K562 (cell line): ENCODE data around the gene RAP1A. TPM values are rescaled to one million over a fixed set of nuclear protein-coding genes. Genes with fewer than 3 reads are reported as not detected.
A peak's percentile ranks its signal among the peaks of the same experiment; 100 is the strongest.

Experiments
- ATAC-seq: fragments of 200-7000 bp; cut with Tn5 transposase; 3 replicates; pipeline ENCODE4 v1.9.1; 2020; ENCODE audit warnings: moderate library complexity
- BruUV-seq: library from RNA; stranded (reverse); fragments of 400-500 nt; replicated peaks from 2 replicates; lab custom pipeline; 2021; lab: Mats Ljungman, UMichigan
- CTCF ChIA-PET: fragments of 300-600 bp; formaldehyde crosslinking; extraction: SDS; loops from one replicate; lab custom pipeline; 2021; ENCODE audit warnings: low intra/inter-chr PET ratio; lab: Yijun Ruan, JAX
- POLR2A ChIA-PET: fragments of 300-600, 350-650 bp; sonication (Branson Sonifier 250); formaldehyde crosslinking; extraction: SDS; loops from one replicate; lab custom pipeline; 2021; ENCODE audit warnings: antibody characterized with exemption, inconsistent platforms; lab: Yijun Ruan, JAX
- DNase-seq, 4 experiments: peaks; one replicate each; pipeline versions ENCODE4 v3.0.0 to v3.0.0-alpha.2; 2011 to 2018; ENCODE audit warnings: low spot score in 3 of 4, mixed read lengths in 3 of 4; ENCODE audit errors: extremely low read depth in 1 of 4
- FAIRE-seq: peaks from 2 replicates; lab custom pipeline; 2011; peaks lifted over from hg19 to GRCh38; lab: Jason Lieb, UNC
- H2AFZ ChIP-seq: 2 replicates; pipeline ENCODE4 v1.6.0; 2011; ENCODE audit warnings: low read depth, low read length, control low read depth, inconsistent platforms
- H3K27ac ChIP-seq: fragments of 200-600 bp; 3 replicates; pipeline ENCODE4 v1.8.0; 2011; ENCODE audit warnings: low read depth, mild to moderate bottlenecking, control low read depth, inconsistent platforms, low read length, moderate library complexity, mixed read lengths; ENCODE audit errors: extremely low read depth
- H3K27me3 ChIP-seq, 2 experiments: fragments of 300-600 bp in 1 of 2; 2 replicates in 1 of 2; 3 replicates in 1 of 2; pipeline versions ENCODE4 v1.6.0 to v1.8.0; 2011; ENCODE audit warnings: inconsistent platforms in 2 of 2, low read length in 2 of 2, mild to moderate bottlenecking in 1 of 2, mixed read lengths in 1 of 2, moderate library complexity in 1 of 2; ENCODE audit not compliant: control insufficient read depth in 2 of 2, insufficient read depth in 2 of 2
- H3K36me3 ChIP-seq: fragments of 300-600 bp; 3 replicates; pipeline ENCODE4 v1.8.0; 2011; ENCODE audit warnings: mild to moderate bottlenecking, low read length, inconsistent platforms; ENCODE audit not compliant: control insufficient read depth, insufficient read depth
- H3K4me1 ChIP-seq, 2 experiments: fragments of 200-600 bp in 1 of 2; replicated peaks in 1 of 2; 2 replicates in 1 of 2; 3 replicates in 1 of 2; pipeline versions ENCODE4 v1.5.1 to v1.8.0; 2011; ENCODE audit warnings: inconsistent platforms in 2 of 2, low read length in 2 of 2, mild to moderate bottlenecking in 1 of 2, mixed read lengths in 1 of 2, moderate library complexity in 1 of 2; ENCODE audit not compliant: control insufficient read depth in 2 of 2, insufficient read depth in 2 of 2
- H3K4me2 ChIP-seq: 2 replicates; pipeline ENCODE4 v1.6.1; 2011; ENCODE audit warnings: low read length, control low read depth, inconsistent platforms, mixed read lengths; ENCODE audit not compliant: insufficient read depth
- H3K4me3 ChIP-seq: fragments of 200-600 bp; sonication (generic), shearing (Covaris generic); 2 replicates; pipeline ENCODE4 v1.5.1; 2016; ENCODE audit warnings: control low read depth, inconsistent platforms
- H3K79me2 ChIP-seq: fragments of 200-600 bp; 3 replicates; pipeline ENCODE4 v1.8.0; 2011; ENCODE audit warnings: low read length, inconsistent platforms; ENCODE audit not compliant: control insufficient read depth, insufficient read depth
- H3K9ac ChIP-seq, 2 experiments: 2 replicates each; pipeline versions ENCODE4 v1.6.0 to v1.6.1; 2011; ENCODE audit warnings: low read depth in 2 of 2, low read length in 2 of 2, control low read depth in 1 of 2, inconsistent platforms in 1 of 2, mild to moderate bottlenecking in 1 of 2, mixed read lengths in 1 of 2; ENCODE audit not compliant: insufficient read depth in 1 of 2
- H3K9me1 ChIP-seq: one replicate; pipeline ENCODE4 v1.6.0; 2011; ENCODE audit warnings: inconsistent platforms, mild to moderate bottlenecking, low read length, moderate library complexity; ENCODE audit not compliant: control insufficient read depth, insufficient read depth
- H3K9me3 ChIP-seq: replicated peaks from 2 replicates; pipeline ENCODE4 v1.5.1; 2011; ENCODE audit warnings: low read depth, low read length, inconsistent platforms; ENCODE audit not compliant: control insufficient read depth, insufficient read depth
- H4K20me1 ChIP-seq: replicated peaks from 2 replicates; pipeline ENCODE4 v1.6.1; 2011; ENCODE audit warnings: low read length, inconsistent platforms, mixed read lengths; ENCODE audit not compliant: control insufficient read depth, insufficient read depth
- GMEB1 ChIP-seq: fragments of 250-450 bp; sonication (Bioruptor Pico); IDR thresholded peaks from 2 replicates; pipeline ENCODE4 v1.4.0; 2020; ENCODE audit warnings: mild to moderate bottlenecking
- NFIX ChIP-seq: fragments of 250-450 bp; sonication (Bioruptor Pico); IDR thresholded peaks from 2 replicates; pipeline ENCODE4 v1.4.0; 2020; ENCODE audit warnings: low read depth, mild to moderate bottlenecking, moderate library complexity
- SPI1 ChIP-seq: IDR thresholded peaks from 2 replicates; pipeline ENCODE4 v1.6.1; 2011; ENCODE audit warnings: low read depth, low read length, control low read depth, borderline replicate concordance
- THRB ChIP-seq: fragments of 450-650 bp; formaldehyde crosslinking; conservative IDR thresholded peaks from 2 replicates; pipeline ENCODE4 v1.4.0; 2022; ENCODE audit warnings: mild to moderate bottlenecking, missing genetic modification characterization
- TSHZ1 ChIP-seq: fragments of 250-450 bp; sonication (Bioruptor Pico); IDR thresholded peaks from 2 replicates; pipeline ENCODE4 v1.4.0; 2020; ENCODE audit warnings: mild to moderate bottlenecking, moderate library complexity
- ZNF274 ChIP-seq: IDR thresholded peaks from 2 replicates; pipeline ENCODE4 v1.6.1; 2011; ENCODE audit warnings: low read depth, mild to moderate bottlenecking, low read length, moderate library complexity, borderline replicate concordance
- WGBS: fragments of 100-300 bp; shearing (Covaris generic); methylation state at CpG from one replicate; pipeline ENCODE4 v1.1.6; 2016; ENCODE audit warnings: low coverage, mixed read lengths; ENCODE audit not compliant: insufficient coverage; ENCODE audit errors: missing lambda C conversion rate; 5-methylcytosine and 5-hydroxymethylcytosine counted together
- in situ Hi-C: fragments of 300-500 bp; cut with MboI; formaldehyde crosslinking; loops from 4 replicates; pipeline ENCODE4 v1.15.0; 2018; ENCODE audit warnings: inconsistent platforms, mixed read lengths
- intact Hi-C: fragments of 100-400 bp; cut with micrococcal nuclease; formaldehyde crosslinking; loops from 2 replicates; pipeline ENCODE4 v1.14.2; 2022
- polyA plus RNA-seq, 8 experiments: library from polyadenylated mRNA; depleted of rRNA in 4 of 8; stranded (reverse) in 5 of 8; unstranded in 3 of 8; fragments of >200 nt; fragmentation: Nextera tagmentation in 2 of 8; fragmentation: Illumina TruSeq in 1 of 8; extraction: Ambion mirVana in 2 of 8; extraction: Trizol in 1 of 8; gene quantifications; 2 replicates each; pipeline versions ENCODE4 v1.2.1 to v1.2.3, GENCODE V29; 2011 to 2014; ENCODE audit warnings: inconsistent platforms in 1 of 8, missing spikeins in 1 of 8
- total RNA-seq, 7 experiments: library from RNA; depleted of rRNA in 6 of 7; stranded (reverse); fragments of >200 nt in 6 of 7; fragmentation: Illumina TruSeq in 2 of 7; extraction: Trizol in 2 of 7; gene quantifications; 2 replicates each; pipeline versions ENCODE4 v1.2.1 to v1.2.3, GENCODE V29; 2011 to 2021; ENCODE audit warnings: low replicate concordance in 1 of 7

RAP1A gene
- total and polyA plus RNA-seq, 9 of the 15 experiments (the other 6 are each of a cell fraction or from before 2014, with no cell fraction given): 13.4 to 86.2 (median 32.5) TPM

GRCh38 chr1:111653709-111654108, 34.1 kb downstream of the RAP1A start:
- no peak for FAIRE-seq
- in situ Hi-C loops: no loop called here
- H3K27ac ChIP-seq: no peak overlapping the region
- intact Hi-C loops: loop anchor here (5.0 kb wide), 1 partner anchor 61 kb away; no protein-coding TSS in a partner anchor
- BruUV-seq: no TSS peak
- ATAC-seq: no peak
- H3K9me1 ChIP-seq: no peaks in the 10 kb centered on the region
- H3K4me3 ChIP-seq: no peak overlapping the region
- peaks cover 5 to 6% of the 10 kb centered on the region in 2 experiments; a peak in 4 of 5 replicates for H3K4me1 ChIP-seq
- H4K20me1 ChIP-seq: no peaks in the 10 kb centered on the region
- ChIA-PET CTCF (interaction anchor here (1.1 to 5.0 kb wide), 2 partner anchors 146 to 172 kb away, joined by 3 to 41 read pairs; no protein-coding TSS in a partner anchor), POLR2A (no interaction called here)
- no peak for DNase-seq
- H3K36me3 ChIP-seq: peaks cover 3% of the 10 kb centered on the region; the same call in 1 of the 3 replicates
- H2AFZ ChIP-seq: no peak overlapping the region
- H3K9me3 ChIP-seq: no peaks in the 10 kb centered on the region
- peaks cover 79% of the 10 kb centered on the region for H3K79me2 ChIP-seq
- H3K27me3 ChIP-seq: no peaks in the 10 kb centered on the region
- no peak overlapping the region for H3K9ac ChIP-seq
- 81% methylated on average over 1 of the region's 1 CpG for WGBS
- H3K4me2 ChIP-seq: no peak overlapping the region
- TF ChIP-seq SPI1: peak; percentile 71; the same call in 1 of the 2 replicates
- TF ChIP-seq GMEB1: no peak
- TF ChIP-seq THRB: no peak
- TF ChIP-seq NFIX (CRISPR knock-in tag): no peak
- no peak for TF ChIP-seq ZNF274
- no peak for TF ChIP-seq TSHZ1 (CRISPR knock-in tag)
